Lower lobe of right lung (tissue), 2 donors: ENCODE data around the gene CTAGE15. TPM values are rescaled to one million over a fixed set of nuclear protein-coding genes. Genes with fewer than 3 reads are reported as not detected.
"Not testable (repeated sequence)": the region's sequence is repeated elsewhere in the genome, so short reads cannot be mapped to it uniquely, and the experiment has no call there.

Source experiments
- ATAC-seq, 2 donors: fragments of 200-7000 bp; cut with Tn5 transposase; one replicate each; pipeline ENCODE4 v1.9.1; 2020 to 2022; ENCODE audit warnings: mild to moderate bottlenecking in 2 of 2, moderate library complexity in 2 of 2
- DNase-seq: peaks from one replicate; pipeline ENCODE4 v3.0.0-alpha.2; 2020
- H3K27ac ChIP-seq: fragments of 200-600 bp; one replicate; pipeline ENCODE4 v1.8.0; 2022
- H3K27me3 ChIP-seq: fragments of 200-600 bp; one replicate; pipeline ENCODE4 v1.8.0; 2022; ENCODE audit warnings: low read depth
- H3K36me3 ChIP-seq: fragments of 200-600 bp; one replicate; pipeline ENCODE4 v1.8.0; 2022; ENCODE audit warnings: mild to moderate bottlenecking
- H3K4me1 ChIP-seq: fragments of 200-600 bp; one replicate; pipeline ENCODE4 v1.8.0; 2022
- H3K4me3 ChIP-seq: fragments of 200-600 bp; one replicate; pipeline ENCODE4 v1.8.0; 2022; ENCODE audit warnings: mild to moderate bottlenecking
- H3K9me3 ChIP-seq: fragments of 200-600 bp; one replicate; pipeline ENCODE4 v1.8.0; 2022
- intact Hi-C: fragments of 100-400 bp; cut with DNase I; formaldehyde crosslinking; loops from one replicate; pipeline ENCODE4 v1.11.0; 2022
- long read RNA-seq: library from polyadenylated mRNA; unstranded; transcript quantifications from one replicate; pipeline ENCODE4 v2.0.0, GENCODE V29; 2021
- total RNA-seq: library from RNA; stranded (reverse); fragmentation: NEBNext Ultra II Directional; extraction: Animal tissue kit (Norgen Biotek cat#: 25700); gene quantifications from one replicate; pipeline ENCODE4 v1.2.1, GENCODE V29; 2021
- donor health status: DM: no; HTN: yes; CAD: no; lungs with severe emphysema.

The CTAGE15 gene, protein sequence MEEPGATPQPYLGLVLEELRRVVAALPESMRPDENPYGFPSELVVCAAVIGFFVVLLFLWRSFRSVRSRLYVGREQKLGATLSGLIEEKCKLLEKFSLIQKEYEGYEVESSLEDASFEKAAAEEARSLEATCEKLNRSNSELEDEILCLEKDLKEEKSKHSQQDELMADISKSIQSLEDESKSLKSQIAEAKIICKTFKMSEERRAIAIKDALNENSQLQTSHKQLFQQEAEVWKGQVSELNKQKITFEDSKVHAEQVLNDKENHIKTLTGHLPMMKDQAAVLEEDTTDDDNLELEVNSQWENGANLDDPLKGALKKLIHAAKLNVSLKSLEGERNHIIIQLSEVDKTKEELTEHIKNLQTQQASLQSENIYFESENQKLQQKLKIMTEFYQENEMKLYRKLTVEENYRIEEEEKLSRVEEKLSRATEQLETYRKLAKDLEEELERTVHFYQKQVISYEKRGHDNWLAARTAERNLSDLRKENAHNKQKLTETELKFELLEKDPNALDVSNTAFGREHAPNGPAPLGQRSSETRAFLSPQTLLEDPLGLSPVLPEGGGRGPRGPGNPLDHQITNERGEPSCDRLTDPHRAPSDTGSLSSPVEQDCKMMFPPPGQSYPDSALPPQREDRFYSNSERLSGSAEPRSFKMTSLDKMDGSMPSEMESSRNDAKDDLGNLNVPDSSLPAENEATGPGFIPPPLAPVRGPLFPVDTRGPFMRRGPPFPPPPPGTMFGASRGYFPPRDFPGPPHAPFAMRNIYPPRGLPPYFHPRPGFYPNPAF
- total RNA-seq = 0.95 TPM
- long read RNA-seq = 0 reads

GRCh38 chr7:143571501-143571900 lies at the start of gene CTAGE15:
Gene CTAGE15 (plus strand): TSS chr7:143571801. CDS start chr7:143571818, 17 bp downstream.
- H3K9me3 ChIP-seq, H3K27ac ChIP-seq, H3K36me3 ChIP-seq, ATAC-seq, intact Hi-C loops, DNase-seq, H3K4me3 ChIP-seq, H3K27me3 ChIP-seq, H3K4me1 ChIP-seq: not testable (repeated sequence)

- H3K4me3 ChIP-seq, H3K27me3 ChIP-seq, H3K27ac ChIP-seq, intact Hi-C loops, DNase-seq, H3K9me3 ChIP-seq, H3K36me3 ChIP-seq, H3K4me1 ChIP-seq: not testable (repeated sequence)
- peak in 1 of 2 donors; percentile 28 for ATAC-seq
Measured at GRCh38 chr7:143522309-143522916, 49.2 kb upstream of the CTAGE15 start.

- H3K27ac ChIP-seq, H3K27me3 ChIP-seq, H3K4me3 ChIP-seq, H3K4me1 ChIP-seq, intact Hi-C loops, H3K9me3 ChIP-seq, DNase-seq, H3K36me3 ChIP-seq, ATAC-seq: not testable (repeated sequence)
Measured at GRCh38 chr7:143531169-143531926, 40.3 kb upstream of the CTAGE15 start.

- ATAC-seq, intact Hi-C loops, H3K27ac ChIP-seq, H3K27me3 ChIP-seq, H3K9me3 ChIP-seq, H3K4me1 ChIP-seq, H3K36me3 ChIP-seq, H3K4me3 ChIP-seq, DNase-seq: not testable (repeated sequence)
Measured at GRCh38 chr7:143531932-143532331, 39.7 kb upstream of the CTAGE15 start.

GRCh38 chr7:143533213-143533839 lies 38.3 kb upstream of the CTAGE15 start:
- ATAC-seq = peak; percentile 64 to 67
- intact Hi-C loops, DNase-seq, H3K36me3 ChIP-seq, H3K27ac ChIP-seq, H3K27me3 ChIP-seq, H3K9me3 ChIP-seq, H3K4me1 ChIP-seq, H3K4me3 ChIP-seq: not testable (repeated sequence)

DNA sequence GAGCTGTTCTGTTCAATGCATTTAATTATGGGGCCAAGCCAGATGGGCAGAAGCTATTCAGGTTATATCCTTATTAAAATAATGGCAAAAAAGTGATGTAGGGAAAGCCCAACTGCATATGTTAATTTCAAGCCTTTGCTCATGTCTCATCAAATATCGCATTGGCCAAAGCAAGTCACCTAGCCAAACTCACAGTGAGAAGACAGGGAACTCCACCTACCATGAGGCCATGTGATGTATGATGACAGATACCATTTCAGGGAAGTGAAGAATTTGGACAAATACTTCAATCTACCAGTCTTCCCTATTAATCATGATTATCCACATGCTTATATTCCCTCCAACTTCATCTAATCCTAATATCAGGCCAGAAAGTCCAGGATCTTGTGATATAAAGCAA lies 35.2 kb upstream of the CTAGE15 start:
- H3K4me3 ChIP-seq, H3K27ac ChIP-seq, H3K27me3 ChIP-seq, H3K4me1 ChIP-seq, H3K36me3 ChIP-seq, DNase-seq, ATAC-seq, H3K9me3 ChIP-seq, intact Hi-C loops: not testable (repeated sequence)

GRCh38 chr7:143543288-143544038 lies 28.1 kb upstream of the CTAGE15 start:
- H3K4me3 ChIP-seq, H3K27ac ChIP-seq, H3K4me1 ChIP-seq, H3K9me3 ChIP-seq, ATAC-seq, H3K36me3 ChIP-seq, DNase-seq, intact Hi-C loops, H3K27me3 ChIP-seq: not testable (repeated sequence)

- intact Hi-C loops, H3K4me1 ChIP-seq, H3K27me3 ChIP-seq, H3K36me3 ChIP-seq, H3K9me3 ChIP-seq, DNase-seq, H3K4me3 ChIP-seq, H3K27ac ChIP-seq: not testable (repeated sequence)
- ATAC-seq = peak in 1 of 2 donors; percentile 19
Measured at GRCh38 chr7:143555968-143556367, 15.6 kb upstream of the CTAGE15 start.

- peak; percentile 53 to 58 for ATAC-seq
- DNase-seq = not testable (repeated sequence)
Measured at GRCh38 chr7:143563306-143563705, 8.3 kb upstream of the CTAGE15 start.

DNA sequence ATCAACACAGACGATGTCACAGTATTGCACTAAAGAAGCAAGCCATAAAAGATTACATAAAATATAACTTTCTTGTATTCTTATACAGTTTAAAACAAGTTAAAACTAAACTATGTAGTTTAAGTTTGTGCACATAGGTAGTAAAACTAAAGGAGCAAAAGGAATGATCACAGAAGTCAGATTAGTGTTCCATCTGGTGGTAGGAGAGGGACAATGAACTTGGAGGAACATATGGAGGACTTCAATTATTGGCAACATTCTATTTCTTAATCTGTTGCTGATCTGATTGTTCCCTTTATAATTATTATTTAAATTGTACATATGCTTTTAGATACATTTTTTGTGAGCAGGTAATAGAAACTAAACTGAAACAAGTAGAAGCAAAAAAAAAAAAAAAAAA lies 5.6 kb upstream of the CTAGE15 start:
- intact Hi-C loops, ATAC-seq, H3K4me1 ChIP-seq, H3K27me3 ChIP-seq, DNase-seq, H3K4me3 ChIP-seq, H3K9me3 ChIP-seq, H3K27ac ChIP-seq, H3K36me3 ChIP-seq: not testable (repeated sequence)

More at GRCh38 chr7:143563306-143563705, 8.3 kb upstream of the CTAGE15 start:
- H3K36me3 ChIP-seq, H3K27ac ChIP-seq, H3K27me3 ChIP-seq, H3K4me3 ChIP-seq, H3K4me1 ChIP-seq, intact Hi-C loops, H3K9me3 ChIP-seq: not testable (repeated sequence)

- H3K36me3 ChIP-seq, H3K27me3 ChIP-seq, DNase-seq, H3K9me3 ChIP-seq, H3K27ac ChIP-seq, H3K4me1 ChIP-seq, ATAC-seq, intact Hi-C loops, H3K4me3 ChIP-seq: not testable (repeated sequence)
Measured at GRCh38 chr7:143588183-143588582, 16.6 kb downstream of the CTAGE15 start.

DNA sequence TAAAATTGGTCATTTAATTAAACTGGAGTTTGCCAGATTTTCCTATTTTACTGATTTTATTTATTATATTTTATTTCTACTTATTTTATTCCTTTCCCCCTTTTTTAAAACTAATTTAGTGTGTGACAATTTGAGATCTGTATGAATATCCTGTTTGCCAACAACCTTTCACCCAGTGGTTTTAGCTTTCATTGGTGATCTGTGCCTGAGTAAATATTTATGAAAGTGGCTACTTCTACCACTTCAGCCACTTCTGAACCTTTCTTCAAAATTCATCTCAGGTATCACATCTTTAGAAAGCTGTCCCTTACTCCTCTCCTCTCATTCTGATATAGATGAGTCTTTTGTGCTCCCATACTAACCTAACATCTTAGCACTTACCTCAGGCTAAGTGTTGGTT lies 18.3 kb downstream of the CTAGE15 start:
- H3K9me3 ChIP-seq, H3K27ac ChIP-seq, H3K27me3 ChIP-seq, DNase-seq, ATAC-seq, intact Hi-C loops, H3K4me1 ChIP-seq, H3K36me3 ChIP-seq, H3K4me3 ChIP-seq: not testable (repeated sequence)
